HepG2 (cell line): ENCODE results near the gene TEDC2. TPM values are rescaled to one million over a fixed set of nuclear protein-coding genes. Genes with fewer than 3 reads are reported as not detected.

Experiments
- CREB1 ChIP-seq, 2 experiments: fragments of 450-650 bp in 1 of 2; IDR thresholded peaks; 2 replicates each; pipeline ENCODE4 v1.6.1; 2016 to 2017; ENCODE audit warnings: control low read depth in 1 of 2, mild to moderate bottlenecking in 1 of 2, missing compliant biosample characterization in 1 of 2, missing genetic modification characterization in 1 of 2
- JARID2 ChIP-seq: sonication (generic); formaldehyde crosslinking; IDR thresholded peaks from 2 replicates; pipeline ENCODE4 v1.8.1; 2023; ENCODE audit warnings: missing genetic modification reagents, inconsistent platforms; ENCODE audit not compliant: insufficient replicate concordance
- KLF15 ChIP-seq: sonication (generic); formaldehyde crosslinking; IDR thresholded peaks from 2 replicates; pipeline ENCODE4 v1.8.1; 2023; ENCODE audit warnings: borderline replicate concordance, mild to moderate bottlenecking, inconsistent platforms, missing genetic modification reagents, mixed read lengths
- RARG ChIP-seq: sonication (generic); formaldehyde crosslinking; IDR thresholded peaks from 2 replicates; pipeline ENCODE4 v1.4.0; 2020; ENCODE audit warnings: low read depth, mild to moderate bottlenecking, missing genetic modification reagents
- RBAK ChIP-seq: sonication (generic); formaldehyde crosslinking; IDR thresholded peaks from 2 replicates; pipeline ENCODE4 v1.5.1; 2020; ENCODE audit warnings: mild to moderate bottlenecking, missing genetic modification reagents
- REPIN1 ChIP-seq: sonication (generic); formaldehyde crosslinking; IDR thresholded peaks from 2 replicates; pipeline ENCODE4 v1.8.0; 2022; ENCODE audit warnings: missing genetic modification reagents, low read depth, mild to moderate bottlenecking, borderline replicate concordance
- SP2 ChIP-seq: sonication (generic); formaldehyde crosslinking; IDR thresholded peaks from 2 replicates; pipeline ENCODE4 v1.5.1; 2020; ENCODE audit warnings: mild to moderate bottlenecking, missing genetic modification reagents
- SP5 ChIP-seq: IDR thresholded peaks from 2 replicates; pipeline ENCODE4 v1.6.1; 2016; ENCODE audit warnings: low read depth, borderline replicate concordance
- TBX2 ChIP-seq: sonication (generic); formaldehyde crosslinking; IDR thresholded peaks from 2 replicates; pipeline ENCODE4 v1.5.0; 2020; ENCODE audit warnings: missing genetic modification reagents, mild to moderate bottlenecking, borderline replicate concordance
- ZNF224 ChIP-seq: sonication (generic); formaldehyde crosslinking; IDR thresholded peaks from 2 replicates; pipeline ENCODE4 v1.5.0; 2020; ENCODE audit warnings: mild to moderate bottlenecking, missing genetic modification reagents
- ZNF501 ChIP-seq: sonication (generic); formaldehyde crosslinking; IDR thresholded peaks from 2 replicates; pipeline ENCODE4 v1.5.1; 2020; ENCODE audit warnings: mild to moderate bottlenecking, moderate library complexity, missing genetic modification reagents
- ZNF598 ChIP-seq: sonication (generic); formaldehyde crosslinking; IDR thresholded peaks from 2 replicates; pipeline ENCODE4 v1.5.1; 2020; ENCODE audit warnings: mild to moderate bottlenecking, missing genetic modification reagents, borderline replicate concordance
- ZNF605 ChIP-seq: sonication (generic); formaldehyde crosslinking; IDR thresholded peaks from 2 replicates; pipeline ENCODE4 v1.8.0; 2022; ENCODE audit warnings: mild to moderate bottlenecking, missing genetic modification reagents
- ZNF766 ChIP-seq: sonication (generic); formaldehyde crosslinking; IDR thresholded peaks from 2 replicates; pipeline ENCODE4 v1.5.0; 2020; ENCODE audit warnings: missing genetic modification reagents, borderline replicate concordance
- polyA plus RNA-seq, 8 experiments: library from polyadenylated mRNA; depleted of rRNA in 3 of 8; stranded (reverse) in 7 of 8; unstranded in 1 of 8; fragments of >200 nt; fragmentation: Illumina TruSeq in 4 of 8; extraction: Trizol in 4 of 8; gene quantifications; 2 replicates each; pipeline versions ENCODE4 v1.2.1 to v1.2.3, GENCODE V29; 2011 to 2016; ENCODE audit warnings: low read depth in 4 of 8, missing spikeins in 1 of 8, mixed read lengths in 1 of 8; ENCODE audit not compliant: insufficient read depth in 1 of 8
- total RNA-seq, 5 experiments: library from RNA; depleted of rRNA; stranded (reverse); fragments of >200 nt; fragmentation: Illumina TruSeq; extraction: Trizol; gene quantifications; 2 replicates each; pipeline ENCODE4 v1.2.3, GENCODE V29; 2016; ENCODE audit warnings: low read depth in 1 of 5
- TF ChIP-seq, protein P1 (sequence below): sonication (generic); formaldehyde crosslinking; IDR thresholded peaks from 2 replicates; pipeline ENCODE4 v1.4.0; 2020; ENCODE audit warnings: missing genetic modification reagents
- TF ChIP-seq, protein P2 (sequence below): sonication (generic); formaldehyde crosslinking; IDR thresholded peaks from 2 replicates; pipeline ENCODE4 v1.9.0; 2022; ENCODE audit warnings: missing genetic modification reagents, mild to moderate bottlenecking, borderline replicate concordance
- TF ChIP-seq, protein P3 (sequence below): sonication (generic); formaldehyde crosslinking; IDR thresholded peaks from 2 replicates; pipeline ENCODE4 v1.5.1; 2020; ENCODE audit warnings: missing genetic modification reagents, mild to moderate bottlenecking, borderline replicate concordance
- TF ChIP-seq, protein P4 (sequence below): sonication (generic); formaldehyde crosslinking; IDR thresholded peaks from 2 replicates; pipeline ENCODE4 v1.4.0; 2020; ENCODE audit warnings: missing genetic modification reagents

Gene TEDC2
- total and polyA plus RNA-seq, 2 of the 13 experiments (the other 11 are each of a cell fraction or from before 2014, with no cell fraction given) = 6.2 to 24.4 TPM

DNA sequence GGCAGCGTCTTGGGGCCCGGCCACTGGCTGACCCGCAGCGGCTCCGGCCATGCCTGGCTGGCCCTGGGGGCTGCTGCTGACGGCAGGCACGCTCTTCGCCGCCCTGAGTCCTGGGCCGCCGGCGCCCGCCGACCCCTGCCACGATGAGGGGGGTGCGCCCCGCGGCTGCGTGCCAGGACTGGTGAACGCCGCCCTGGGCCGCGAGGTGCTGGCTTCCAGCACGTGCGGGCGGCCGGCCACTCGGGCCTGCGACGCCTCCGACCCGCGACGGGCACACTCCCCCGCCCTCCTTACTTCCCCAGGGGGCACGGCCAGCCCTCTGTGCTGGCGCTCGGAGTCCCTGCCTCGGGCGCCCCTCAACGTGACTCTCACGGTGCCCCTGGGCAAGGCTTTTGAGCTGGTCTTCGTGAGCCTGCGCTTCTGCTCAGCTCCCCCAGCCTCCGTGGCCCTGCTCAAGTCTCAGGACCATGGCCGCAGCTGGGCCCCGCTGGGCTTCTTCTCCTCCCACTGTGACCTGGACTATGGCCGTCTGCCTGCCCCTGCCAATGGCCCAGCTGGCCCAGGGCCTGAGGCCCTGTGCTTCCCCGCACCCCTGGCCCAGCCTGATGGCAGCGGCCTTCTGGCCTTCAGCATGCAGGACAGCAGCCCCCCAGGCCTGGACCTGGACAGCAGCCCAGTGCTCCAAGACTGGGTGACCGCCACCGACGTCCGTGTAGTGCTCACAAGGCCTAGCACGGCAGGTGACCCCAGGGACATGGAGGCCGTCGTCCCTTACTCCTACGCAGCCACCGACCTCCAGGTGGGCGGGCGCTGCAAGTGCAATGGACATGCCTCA lies 12.0 kb downstream of the TEDC2 start (continued):
- TF ChIP-seq RBAK (CRISPR knock-in tag) (0 out of 2 replicates have a peak, but pooled peaks have one; percentile 18), SP2 (CRISPR knock-in tag) (peak; percentile 45; the same call in 1 of the 2 replicates), JARID2 (CRISPR knock-in tag) (no peak), KLF15 (CRISPR knock-in tag) (no peak), REPIN1 (CRISPR knock-in tag) (no peak), ZNF598 (CRISPR knock-in tag) (no peak), ZNF501 (0 out of 2 replicates have a peak, but pooled peaks have one; percentile 38), TBX2 (CRISPR knock-in tag) (0 out of 2 replicates have a peak, but pooled peaks have one; percentile 15), CREB1 (IDR thresholded peaks at IDR 0.05) (no peak), CREB1 (CRISPR knock-in tag; IDR thresholded peaks at IDR 0.05) (no peak), RARG (CRISPR knock-in tag) (no peak), ZNF224 (CRISPR knock-in tag) (no peak), SP5 (CRISPR knock-in tag) (peak; percentile 82), ZNF766 (no peak), ZNF605 (CRISPR knock-in tag) (peak; percentile 46; the same call in 1 of the 2 replicates)
- TF ChIP-seq, protein P1, sequence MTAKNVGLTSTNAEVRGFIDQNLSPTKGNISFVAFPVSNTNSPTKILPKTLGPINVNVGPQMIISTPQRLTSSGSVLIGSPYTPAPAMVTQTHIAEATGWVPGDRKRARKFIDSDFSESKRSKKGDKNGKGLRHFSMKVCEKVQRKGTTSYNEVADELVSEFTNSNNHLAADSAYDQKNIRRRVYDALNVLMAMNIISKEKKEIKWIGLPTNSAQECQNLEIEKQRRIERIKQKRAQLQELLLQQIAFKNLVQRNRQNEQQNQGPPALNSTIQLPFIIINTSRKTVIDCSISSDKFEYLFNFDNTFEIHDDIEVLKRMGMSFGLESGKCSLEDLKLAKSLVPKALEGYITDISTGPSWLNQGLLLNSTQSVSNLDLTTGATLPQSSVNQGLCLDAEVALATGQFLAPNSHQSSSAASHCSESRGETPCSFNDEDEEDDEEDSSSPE = peak; percentile 48; the same call in 1 of the 2 replicates
- TF ChIP-seq, protein P2, sequence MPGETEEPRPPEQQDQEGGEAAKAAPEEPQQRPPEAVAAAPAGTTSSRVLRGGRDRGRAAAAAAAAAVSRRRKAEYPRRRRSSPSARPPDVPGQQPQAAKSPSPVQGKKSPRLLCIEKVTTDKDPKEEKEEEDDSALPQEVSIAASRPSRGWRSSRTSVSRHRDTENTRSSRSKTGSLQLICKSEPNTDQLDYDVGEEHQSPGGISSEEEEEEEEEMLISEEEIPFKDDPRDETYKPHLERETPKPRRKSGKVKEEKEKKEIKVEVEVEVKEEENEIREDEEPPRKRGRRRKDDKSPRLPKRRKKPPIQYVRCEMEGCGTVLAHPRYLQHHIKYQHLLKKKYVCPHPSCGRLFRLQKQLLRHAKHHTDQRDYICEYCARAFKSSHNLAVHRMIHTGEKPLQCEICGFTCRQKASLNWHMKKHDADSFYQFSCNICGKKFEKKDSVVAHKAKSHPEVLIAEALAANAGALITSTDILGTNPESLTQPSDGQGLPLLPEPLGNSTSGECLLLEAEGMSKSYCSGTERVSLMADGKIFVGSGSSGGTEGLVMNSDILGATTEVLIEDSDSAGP = peak; percentile 22; the same call in 1 of the 2 replicates
- TF ChIP-seq, protein P3, sequence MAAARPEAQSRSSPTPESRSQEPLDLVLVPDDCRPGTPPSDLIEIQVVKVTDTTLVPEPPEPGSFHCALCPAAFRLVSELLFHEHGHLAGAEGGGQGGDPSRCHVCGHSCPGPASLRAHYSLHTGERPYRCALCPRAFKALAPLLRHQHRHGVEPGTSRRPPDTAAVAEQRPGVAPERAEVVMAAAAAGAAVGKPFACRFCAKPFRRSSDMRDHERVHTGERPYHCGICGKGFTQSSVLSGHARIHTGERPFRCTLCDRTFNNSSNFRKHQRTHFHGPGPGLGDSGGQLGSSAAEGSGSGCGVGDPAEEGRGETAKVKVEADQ = peak; percentile 54; the same call in 1 of the 2 replicates
- TF ChIP-seq, protein P4, sequence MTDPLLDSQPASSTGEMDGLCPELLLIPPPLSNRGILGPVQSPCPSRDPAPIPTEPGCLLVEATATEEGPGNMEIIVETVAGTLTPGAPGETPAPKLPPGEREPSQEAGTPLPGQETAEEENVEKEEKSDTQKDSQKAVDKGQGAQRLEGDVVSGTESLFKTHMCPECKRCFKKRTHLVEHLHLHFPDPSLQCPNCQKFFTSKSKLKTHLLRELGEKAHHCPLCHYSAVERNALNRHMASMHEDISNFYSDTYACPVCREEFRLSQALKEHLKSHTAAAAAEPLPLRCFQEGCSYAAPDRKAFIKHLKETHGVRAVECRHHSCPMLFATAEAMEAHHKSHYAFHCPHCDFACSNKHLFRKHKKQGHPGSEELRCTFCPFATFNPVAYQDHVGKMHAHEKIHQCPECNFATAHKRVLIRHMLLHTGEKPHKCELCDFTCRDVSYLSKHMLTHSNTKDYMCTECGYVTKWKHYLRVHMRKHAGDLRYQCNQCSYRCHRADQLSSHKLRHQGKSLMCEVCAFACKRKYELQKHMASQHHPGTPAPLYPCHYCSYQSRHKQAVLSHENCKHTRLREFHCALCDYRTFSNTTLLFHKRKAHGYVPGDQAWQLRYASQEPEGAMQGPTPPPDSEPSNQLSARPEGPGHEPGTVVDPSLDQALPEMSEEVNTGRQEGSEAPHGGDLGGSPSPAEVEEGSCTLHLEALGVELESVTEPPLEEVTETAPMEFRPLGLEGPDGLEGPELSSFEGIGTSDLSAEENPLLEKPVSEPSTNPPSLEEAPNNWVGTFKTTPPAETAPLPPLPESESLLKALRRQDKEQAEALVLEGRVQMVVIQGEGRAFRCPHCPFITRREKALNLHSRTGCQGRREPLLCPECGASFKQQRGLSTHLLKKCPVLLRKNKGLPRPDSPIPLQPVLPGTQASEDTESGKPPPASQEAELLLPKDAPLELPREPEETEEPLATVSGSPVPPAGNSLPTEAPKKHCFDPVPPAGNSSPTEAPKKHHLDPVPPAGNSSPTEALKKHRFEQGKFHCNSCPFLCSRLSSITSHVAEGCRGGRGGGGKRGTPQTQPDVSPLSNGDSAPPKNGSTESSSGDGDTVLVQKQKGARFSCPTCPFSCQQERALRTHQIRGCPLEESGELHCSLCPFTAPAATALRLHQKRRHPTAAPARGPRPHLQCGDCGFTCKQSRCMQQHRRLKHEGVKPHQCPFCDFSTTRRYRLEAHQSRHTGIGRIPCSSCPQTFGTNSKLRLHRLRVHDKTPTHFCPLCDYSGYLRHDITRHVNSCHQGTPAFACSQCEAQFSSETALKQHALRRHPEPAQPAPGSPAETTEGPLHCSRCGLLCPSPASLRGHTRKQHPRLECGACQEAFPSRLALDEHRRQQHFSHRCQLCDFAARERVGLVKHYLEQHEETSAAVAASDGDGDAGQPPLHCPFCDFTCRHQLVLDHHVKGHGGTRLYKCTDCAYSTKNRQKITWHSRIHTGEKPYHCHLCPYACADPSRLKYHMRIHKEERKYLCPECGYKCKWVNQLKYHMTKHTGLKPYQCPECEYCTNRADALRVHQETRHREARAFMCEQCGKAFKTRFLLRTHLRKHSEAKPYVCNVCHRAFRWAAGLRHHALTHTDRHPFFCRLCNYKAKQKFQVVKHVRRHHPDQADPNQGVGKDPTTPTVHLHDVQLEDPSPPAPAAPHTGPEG (CRISPR knock-in tag) = peak; percentile 57
